MM.1S (cell line): ENCODE results near the gene SSC4D.

Experiments used
- CTCF ChIP-seq: fragments of 300-600 bp; sonication (generic); IDR thresholded peaks from 2 replicates; pipeline ENCODE4 v1.5.1; 2016; ENCODE audit warnings: antibody characterized with exemption, low read length, mixed read lengths
- EZH2phosphoT487 ChIP-seq: fragments of 300-600 bp; sonication (generic); IDR thresholded peaks from 2 replicates; pipeline ENCODE4 v1.6.1; 2018; ENCODE audit warnings: antibody characterized with exemption, low read length

DNA sequence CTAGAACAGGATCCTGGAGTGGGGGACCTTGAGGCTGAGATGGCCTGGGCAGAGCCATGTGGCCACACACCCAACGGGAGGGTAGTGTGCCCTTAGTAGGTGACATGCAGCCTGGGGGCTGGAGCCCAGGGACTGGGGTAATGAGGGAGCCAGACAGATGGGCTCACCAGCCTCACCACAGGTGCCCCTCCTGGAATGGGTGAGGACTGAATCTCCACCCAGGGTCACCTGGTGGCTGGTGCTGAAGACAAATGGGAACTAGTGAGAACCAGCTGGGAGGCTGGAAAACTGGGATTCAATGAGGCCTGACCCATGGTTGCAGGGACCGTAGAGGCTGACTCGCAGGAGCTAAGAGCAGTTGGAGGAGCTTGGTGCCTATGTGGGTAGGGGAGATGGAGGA is 21.3 kb upstream of the SSC4D start:
- TF ChIP-seq CTCF (no peak), EZH2phosphoT487 (no peak)
